Glomerular visceral epithelial cell (primary cell): ENCODE measurements around the gene ITIH6.
"Not testable (repeated sequence)": the region's sequence is repeated elsewhere in the genome, so short reads cannot be mapped to it uniquely, and the experiment has no call there.

Source experiments
- DNase-seq: peaks from one replicate; pipeline ENCODE4 v3.0.0-alpha.2; 2016; ENCODE audit errors: extremely low spot score

ITIH6 gene

DNA sequence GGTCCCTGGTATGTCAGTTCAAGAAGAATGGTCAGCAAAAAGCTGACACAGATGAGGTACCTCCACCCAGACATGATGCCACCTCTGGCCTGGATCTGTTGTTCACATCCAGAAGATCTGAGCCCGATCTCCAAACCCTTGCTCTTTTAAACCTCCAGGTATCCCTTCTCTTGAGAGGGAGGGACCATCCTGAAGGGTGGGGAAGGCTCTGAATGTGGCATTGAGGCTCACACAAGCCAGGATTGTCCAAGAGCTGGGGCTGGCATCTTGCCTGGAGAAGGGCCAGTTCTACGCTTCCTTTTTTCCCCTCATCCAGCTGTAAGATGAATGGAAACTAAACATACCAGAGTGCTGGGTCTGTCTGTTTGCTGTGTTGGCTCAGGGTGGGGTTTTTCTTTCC lies at the start of gene ITIH6:
ITIH6 (minus strand) TSS at position 119 of the 400 bp plus-strand sequence; CDS start at position 74, 45 bp downstream.
- no peak for DNase-seq

- DNase-seq = not testable (repeated sequence)
Measured at GRCh38 chrX:54847700-54848099, 49.6 kb upstream of the ITIH6 start.

DNA sequence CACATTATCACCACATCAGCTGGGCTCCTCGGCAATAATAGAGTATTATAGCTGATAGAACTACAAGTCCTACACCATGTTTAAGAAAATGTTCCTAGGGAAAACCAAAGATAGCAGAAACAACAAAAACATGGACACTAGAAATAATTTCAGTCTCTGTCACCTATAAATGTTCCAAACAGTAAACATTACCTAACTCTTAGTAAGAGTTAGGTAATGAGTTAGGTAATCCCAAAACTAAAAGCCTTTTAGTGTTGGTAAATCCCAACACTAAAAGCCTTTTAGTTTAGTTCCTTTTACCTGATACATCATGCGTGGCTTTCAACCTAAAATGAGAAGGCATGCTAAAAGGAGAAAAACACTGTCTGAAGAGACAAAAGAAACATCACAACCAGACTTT lies 45.0 kb upstream of the ITIH6 start:
- DNase-seq = no peak

DNA sequence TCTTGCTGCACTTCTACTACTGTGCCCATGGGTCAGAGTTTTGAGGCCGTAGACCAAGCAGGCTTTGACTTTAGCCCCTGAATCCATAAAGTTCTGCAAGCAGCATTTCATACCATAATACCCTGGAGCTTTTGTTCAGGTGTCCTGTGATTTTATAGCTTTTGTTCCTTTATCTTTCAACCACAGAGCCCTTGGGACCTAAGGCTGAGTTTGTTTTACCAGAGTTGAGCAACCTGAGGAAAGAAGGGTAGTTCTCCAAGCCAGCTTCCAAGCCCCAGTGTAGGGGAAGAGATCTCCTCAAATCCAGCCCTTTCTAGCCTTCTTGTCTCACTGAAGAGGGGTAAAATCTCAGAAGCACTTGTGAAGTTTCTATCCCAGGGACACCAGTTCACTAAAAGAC lies 44.6 kb upstream of the ITIH6 start:
- no peak for DNase-seq

- not testable (repeated sequence) for DNase-seq
Measured at GRCh38 chrX:54841184-54841874, 43.3 kb upstream of the ITIH6 start.

DNA sequence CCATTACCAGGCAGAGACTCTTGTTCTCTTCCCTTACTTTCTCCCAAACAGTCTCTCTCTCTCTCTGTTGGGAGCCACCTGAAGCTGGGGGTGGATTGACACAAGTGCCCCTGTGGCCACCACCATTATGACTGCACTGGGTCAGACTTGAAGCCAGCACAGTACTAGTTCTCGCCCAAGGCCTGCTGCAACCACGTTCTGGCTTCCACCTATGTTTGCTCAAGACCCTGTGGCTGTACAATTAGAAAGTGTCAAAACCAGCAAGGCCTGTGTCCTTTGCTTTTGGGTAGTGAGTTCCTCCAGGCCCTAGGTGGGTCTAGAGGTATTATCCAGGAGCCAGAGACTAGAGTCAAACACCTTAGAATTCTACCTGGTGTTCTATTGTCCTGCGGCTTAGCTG lies 40.5 kb upstream of the ITIH6 start:
- no peak for DNase-seq

DNA sequence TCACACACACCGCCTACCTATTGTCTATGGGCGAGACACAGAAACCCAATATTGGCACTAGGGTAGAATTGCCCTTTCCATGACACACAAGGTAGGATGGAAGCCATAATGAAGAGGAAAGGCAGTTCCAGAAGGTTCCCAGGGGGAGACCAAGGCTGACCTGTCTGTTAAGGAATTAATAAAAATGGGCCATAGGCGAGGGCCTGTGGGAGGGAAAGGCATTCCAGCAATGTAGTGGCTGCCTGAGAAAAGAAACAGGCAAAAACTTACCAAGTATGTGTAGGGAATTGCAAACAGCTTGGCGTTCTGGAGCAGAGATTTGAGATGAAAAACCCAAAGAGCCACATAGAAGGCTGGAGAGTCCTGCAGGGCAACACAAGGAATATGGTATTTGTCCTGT lies 28.5 kb upstream of the ITIH6 start:
- no peak for DNase-seq

DNA sequence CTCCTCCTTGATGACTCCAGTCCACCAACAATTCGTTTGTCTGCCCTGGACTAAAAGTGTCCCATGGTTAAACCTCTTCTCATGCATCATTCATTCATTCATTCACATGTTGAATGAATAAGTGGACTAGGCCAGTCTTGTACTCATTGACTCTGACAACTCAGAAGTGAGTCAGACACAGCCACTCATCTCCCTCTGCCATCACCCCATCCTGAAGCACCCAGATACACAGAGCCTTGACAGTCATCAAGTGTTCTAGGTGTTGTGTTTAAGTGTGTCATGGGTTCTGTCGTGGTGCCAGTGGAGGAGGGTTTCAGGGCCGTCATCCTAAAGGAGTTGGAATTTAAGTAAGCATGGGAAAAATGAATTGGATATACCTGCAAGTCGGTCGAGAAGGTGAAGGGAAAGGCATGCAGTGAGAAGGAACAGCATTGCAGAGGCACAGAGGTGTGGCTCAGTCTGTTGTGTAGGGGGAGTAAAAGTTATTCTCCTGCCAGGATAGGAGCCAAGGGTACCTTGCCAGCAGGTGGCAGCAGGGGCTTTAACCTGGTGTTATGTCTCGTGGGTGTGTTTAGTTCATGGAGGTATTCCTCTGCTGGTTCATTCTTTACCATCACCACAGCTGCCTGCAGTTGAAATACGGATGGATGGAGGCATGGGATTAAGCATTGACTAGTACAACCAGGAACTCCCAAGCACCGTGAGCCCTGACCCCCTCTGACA lies 27.8 kb upstream of the ITIH6 start:
- no peak for DNase-seq

- DNase-seq = no peak
Measured at GRCh38 chrX:54824722-54825121, 26.7 kb upstream of the ITIH6 start.

DNA sequence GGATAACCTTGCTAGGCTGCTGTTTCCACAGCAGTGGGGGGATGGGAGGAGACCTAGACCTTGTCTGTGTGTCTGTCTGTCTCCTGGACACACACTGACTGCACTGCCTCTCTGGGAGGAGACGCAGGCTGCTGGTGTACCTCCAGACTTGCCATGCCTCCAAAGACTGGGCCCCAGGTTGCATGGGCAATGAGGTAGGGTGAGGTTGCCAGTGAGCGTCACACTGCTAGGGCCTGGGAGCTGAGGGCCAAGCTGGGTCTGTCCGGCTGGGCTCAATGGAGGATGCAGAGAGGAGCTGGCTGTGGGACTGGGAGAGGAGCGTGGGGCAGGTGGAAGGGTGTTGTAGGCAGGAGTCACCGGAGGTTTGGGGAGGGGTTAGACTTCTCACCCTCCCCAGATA lies 26.1 kb upstream of the ITIH6 start:
- no peak for DNase-seq

GRCh38 chrX:54821310-54821709 lies 23.3 kb upstream of the ITIH6 start:
- no peak for DNase-seq

GRCh38 chrX:54820737-54821136 lies 22.7 kb upstream of the ITIH6 start:
- DNase-seq = no peak

GRCh38 chrX:54819201-54819600 lies 21.1 kb upstream of the ITIH6 start:
- no peak for DNase-seq

- DNase-seq = no peak
Measured at GRCh38 chrX:54818221-54818620, 20.2 kb upstream of the ITIH6 start.

GRCh38 chrX:54817220-54817820 lies 19.3 kb upstream of the ITIH6 start:
- no peak for DNase-seq

- DNase-seq = no peak
Measured at GRCh38 chrX:54812306-54812705, 14.3 kb upstream of the ITIH6 start.

GRCh38 chrX:54811301-54811885 lies 13.3 kb upstream of the ITIH6 start:
- DNase-seq = no peak

DNA sequence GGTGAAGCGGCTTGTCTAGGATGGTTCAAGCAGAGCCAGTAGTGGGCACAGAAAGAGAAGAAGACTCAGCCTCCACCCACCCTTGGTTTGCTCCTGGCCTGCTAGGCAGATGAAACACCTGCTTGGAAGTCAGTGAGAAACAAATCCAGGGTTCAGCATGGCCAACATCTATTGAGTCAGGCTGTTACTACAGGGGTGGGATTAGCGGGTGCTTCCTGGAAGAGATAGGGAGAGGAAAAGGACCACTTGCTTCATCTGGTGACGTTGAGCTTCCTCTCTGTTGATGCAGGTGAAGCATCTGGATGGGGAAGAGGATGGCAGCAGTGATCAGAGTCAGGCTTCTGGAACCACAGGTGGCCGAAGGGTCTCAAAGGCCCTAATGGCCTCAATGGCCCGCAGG lies 12.5 kb upstream of the ITIH6 start:
- no peak for DNase-seq

DNA sequence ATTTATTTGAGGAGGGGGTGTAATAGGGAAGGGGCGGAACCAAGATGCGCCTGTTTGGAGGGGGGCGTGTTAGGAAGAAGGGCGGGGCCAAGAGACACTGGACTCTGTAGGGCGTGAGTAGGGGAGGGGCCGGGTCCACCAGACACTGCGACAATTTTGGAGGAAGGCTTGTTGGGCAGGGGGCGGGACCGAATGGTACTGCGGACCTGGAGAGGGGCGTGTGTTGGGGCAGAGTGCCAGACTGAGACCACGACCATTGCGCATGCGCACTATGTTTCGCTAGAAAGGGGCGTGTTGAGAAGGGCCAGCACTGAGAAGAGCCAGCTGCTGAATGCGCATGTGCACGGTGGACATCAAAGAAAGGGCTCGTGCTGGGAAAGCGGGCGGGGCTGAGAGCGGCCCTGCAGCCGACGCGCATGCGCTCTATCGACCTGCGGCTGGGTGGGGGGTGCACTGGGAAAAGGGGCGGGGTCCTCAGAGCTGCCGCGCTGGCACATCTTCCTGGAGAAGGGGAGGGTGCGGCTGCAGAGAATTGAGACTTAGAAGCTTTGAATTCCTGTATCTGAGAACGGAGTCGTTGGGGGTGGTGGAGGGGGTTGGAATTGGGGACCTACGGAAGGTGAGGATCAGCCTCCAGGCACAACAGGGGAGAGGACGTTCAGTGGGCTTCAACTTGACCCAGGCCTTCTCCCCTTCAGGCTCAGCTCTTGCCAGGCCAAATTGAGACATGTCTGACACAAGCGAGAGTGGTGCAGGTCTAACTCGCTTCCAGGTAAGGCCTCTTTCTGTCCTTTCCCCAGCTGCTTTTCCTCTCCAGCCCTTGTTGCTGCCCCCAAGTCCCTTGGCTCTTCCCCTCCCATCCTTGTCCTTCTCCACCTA lies 10.8 kb upstream of the ITIH6 start:
- DNase-seq = peak; percentile 96

DNA sequence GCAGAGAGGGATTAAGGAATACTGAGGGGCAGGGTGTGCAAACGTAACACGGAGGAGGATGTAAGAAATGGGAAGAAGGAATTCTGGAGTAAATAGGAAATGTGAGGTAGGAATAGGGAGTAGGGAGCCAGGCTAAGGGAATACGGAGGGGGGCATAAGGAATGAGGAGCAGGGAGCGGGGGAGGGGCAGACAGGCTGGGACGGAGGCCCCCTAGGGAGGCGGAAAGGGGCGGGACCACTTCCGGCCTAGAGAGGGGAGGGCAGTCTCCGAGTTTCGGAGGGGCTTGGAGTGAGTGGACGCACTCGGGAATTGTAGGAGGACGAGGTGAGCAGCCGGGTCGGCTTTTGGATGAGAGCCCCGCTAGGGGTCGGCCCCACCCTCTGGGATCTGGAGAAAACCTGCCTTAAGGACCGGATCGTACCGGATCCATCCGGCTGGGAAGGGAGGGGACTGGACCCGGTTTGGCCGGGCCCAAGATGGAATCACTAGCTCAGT lies 10.1 kb upstream of the ITIH6 start:
- DNase-seq = peak; percentile 49

GRCh38 chrX:54807524-54808108 lies 9.6 kb upstream of the ITIH6 start, which contains the start of gene MAGED2:
Gene MAGED2, plus strand, starts transcription at chrX:54807745. Its CDS starts 1,587 bp downstream, at chrX:54809332.
- DNase-seq = peak; percentile 2
